Measurements from ENCODE around the gene AQP1.

- no peak for TF ChIP-seq CTCF (conservative IDR thresholded peaks at IDR 0.05; ENCODE audit: low read depth, low read length)
- TF ChIP-seq EZH2 (IDR thresholded peaks at IDR 0.05; ENCODE audit: low read length, unreplicated experiment) = no peak
- TF ChIP-seq EZH2phosphoT487 (IDR thresholded peaks at IDR 0.05; ENCODE audit: borderline replicate concordance, low read length) = no peak
Measured at GRCh38 chr7:30887464-30887872, 24.2 kb upstream of the AQP1 start.

Measured in PC-3 (cell line).